GM23338 (cell line): ENCODE measurements around the gene NQO2. TPM values are rescaled to one million over a fixed set of nuclear protein-coding genes. Genes with fewer than 3 reads are reported as not detected.

Source experiments
- ATAC-seq: fragments of 200-7000 bp; cut with Tn5 transposase; 3 replicates; pipeline ENCODE4 v1.9.1; 2020
- DNase-seq: peaks from one replicate; pipeline ENCODE4 v3.0.0-alpha.2; 2015; ENCODE audit warnings: low spot score
- H2AFZ ChIP-seq: fragments of 200-600 bp; sonication (generic); 2 replicates; pipeline ENCODE4 v1.8.0; 2016; ENCODE audit warnings: antibody characterized with exemption, mild to moderate bottlenecking, moderate library complexity
- H3F3A ChIP-seq: fragments of 200-600 bp; sonication (generic); replicated peaks from 2 replicates; pipeline ENCODE4 v1.8.0; 2017; ENCODE audit warnings: antibody characterized with exemption, mixed run types, low read depth
- H3K27ac ChIP-seq: fragments of 200-600 bp; sonication (generic); 2 replicates; pipeline ENCODE4 v1.6.1; 2016; ENCODE audit warnings: low read depth
- H3K27me3 ChIP-seq: fragments of 200-600 bp; sonication (generic); 2 replicates; pipeline ENCODE4 v1.8.0; 2016; ENCODE audit warnings: mild to moderate bottlenecking, mixed run types, moderate library complexity; ENCODE audit not compliant: insufficient read depth
- H3K36me3 ChIP-seq: fragments of 200-600 bp; sonication (generic); 2 replicates; pipeline ENCODE4 v1.8.0; 2016; ENCODE audit warnings: mild to moderate bottlenecking; ENCODE audit not compliant: insufficient read depth
- H3K4me1 ChIP-seq: fragments of 200-600 bp; sonication (generic); 2 replicates; pipeline ENCODE4 v1.8.0; 2016; ENCODE audit warnings: mild to moderate bottlenecking, moderate library complexity; ENCODE audit not compliant: insufficient read depth
- H3K4me2 ChIP-seq: fragments of 200-600 bp; sonication (generic); 2 replicates; pipeline ENCODE4 v1.7.1; 2017; ENCODE audit warnings: mixed run types
- H3K4me3 ChIP-seq: fragments of 200-600 bp; sonication (generic); 2 replicates; pipeline ENCODE4 v1.6.1; 2016; ENCODE audit warnings: mixed run types
- H3K79me2 ChIP-seq: fragments of 200-600 bp; sonication (generic); replicated peaks from 2 replicates; pipeline ENCODE4 v1.8.0; 2017; ENCODE audit warnings: mild to moderate bottlenecking; ENCODE audit not compliant: insufficient read depth
- H3K9me2 ChIP-seq: fragments of 200-600 bp; sonication (generic); 2 replicates; pipeline ENCODE4 v1.8.0; 2017; ENCODE audit not compliant: insufficient read depth
- H4K20me1 ChIP-seq: fragments of 200-600 bp; sonication (generic); replicated peaks from 2 replicates; pipeline ENCODE4 v1.8.0; 2017; ENCODE audit warnings: mild to moderate bottlenecking; ENCODE audit not compliant: insufficient read depth
- H3K27ac Mint-ChIP-seq: 2 replicates; pipeline ENCODE4 v1.8.0; 2020; ENCODE audit warnings: inconsistent platforms, mild to moderate bottlenecking, moderate library complexity, mixed read lengths
- H3K27me3 Mint-ChIP-seq: 3 replicates; pipeline ENCODE4 v1.8.0; 2022; ENCODE audit warnings: low read depth, mild to moderate bottlenecking, moderate library complexity, mixed read lengths, inconsistent platforms; ENCODE audit not compliant: insufficient read depth, poor library complexity
- H3K36me3 Mint-ChIP-seq: 3 replicates; pipeline ENCODE4 v1.8.0; 2021; ENCODE audit warnings: low read depth, mild to moderate bottlenecking, inconsistent platforms, moderate library complexity, mixed read lengths
- H3K4me1 Mint-ChIP-seq: 3 replicates; pipeline ENCODE4 v1.8.0; 2020; ENCODE audit warnings: mild to moderate bottlenecking, inconsistent platforms, mixed read lengths
- H3K4me3 Mint-ChIP-seq: 3 replicates; pipeline ENCODE4 v1.8.0; 2021; ENCODE audit warnings: moderate library complexity, mild to moderate bottlenecking, inconsistent platforms, mixed read lengths
- H3K9me3 Mint-ChIP-seq: 3 replicates; pipeline ENCODE4 v1.8.0; 2020; ENCODE audit warnings: moderate library complexity, mild to moderate bottlenecking, inconsistent platforms, mixed read lengths
- EZH2 ChIP-seq: fragments of 200-600 bp; sonication (generic); IDR thresholded peaks from one replicate; pipeline ENCODE4 v1.8.0; 2017; ENCODE audit warnings: antibody characterized with exemption, mild to moderate bottlenecking, low read depth; ENCODE audit not compliant: unreplicated experiment
- EZH2phosphoT487 ChIP-seq: fragments of 200-600 bp; sonication (generic); IDR thresholded peaks from one replicate; pipeline ENCODE4 v1.8.1; 2018; ENCODE audit warnings: antibody characterized with exemption; ENCODE audit not compliant: unreplicated experiment
- NANOG ChIP-seq: IDR thresholded peaks from 2 replicates; pipeline ENCODE4 v1.6.1; 2016; ENCODE audit warnings: antibody characterized with exemption, borderline replicate concordance
- ZNF114 ChIP-seq: fragments of 250-450 bp; sonication (Bioruptor Pico); IDR thresholded peaks from 2 replicates; pipeline ENCODE4 v1.5.0; 2020; ENCODE audit warnings: mild to moderate bottlenecking, moderate library complexity
- polyA plus RNA-seq: library from polyadenylated mRNA; unstranded; fragments of >200 nt; fragmentation: Nextera tagmentation; extraction: Ambion mirVana; gene quantifications from 2 replicates; pipeline ENCODE4 v1.2.1, GENCODE V29; 2016
- total RNA-seq: library from RNA; depleted of rRNA; stranded (reverse); fragments of >200 nt; shearing (Covaris generic); gene quantifications from 2 replicates; pipeline ENCODE4 v1.2.3, GENCODE V29; 2014
- TF ChIP-seq, protein P1 (sequence below): IDR thresholded peaks from one replicate; pipeline ENCODE4 v1.6.1; 2018; ENCODE audit warnings: antibody characterized with exemption; ENCODE audit not compliant: unreplicated experiment
- TF ChIP-seq, protein P2 (sequence below): fragments of 250-450 bp; sonication (Bioruptor Pico); IDR thresholded peaks from 2 replicates; pipeline ENCODE4 v1.5.0; 2020; ENCODE audit warnings: mild to moderate bottlenecking, moderate library complexity

NQO2 gene
- total and polyA plus RNA-seq, 2 experiments from 2014 or later = 117 to 173 TPM

DNA sequence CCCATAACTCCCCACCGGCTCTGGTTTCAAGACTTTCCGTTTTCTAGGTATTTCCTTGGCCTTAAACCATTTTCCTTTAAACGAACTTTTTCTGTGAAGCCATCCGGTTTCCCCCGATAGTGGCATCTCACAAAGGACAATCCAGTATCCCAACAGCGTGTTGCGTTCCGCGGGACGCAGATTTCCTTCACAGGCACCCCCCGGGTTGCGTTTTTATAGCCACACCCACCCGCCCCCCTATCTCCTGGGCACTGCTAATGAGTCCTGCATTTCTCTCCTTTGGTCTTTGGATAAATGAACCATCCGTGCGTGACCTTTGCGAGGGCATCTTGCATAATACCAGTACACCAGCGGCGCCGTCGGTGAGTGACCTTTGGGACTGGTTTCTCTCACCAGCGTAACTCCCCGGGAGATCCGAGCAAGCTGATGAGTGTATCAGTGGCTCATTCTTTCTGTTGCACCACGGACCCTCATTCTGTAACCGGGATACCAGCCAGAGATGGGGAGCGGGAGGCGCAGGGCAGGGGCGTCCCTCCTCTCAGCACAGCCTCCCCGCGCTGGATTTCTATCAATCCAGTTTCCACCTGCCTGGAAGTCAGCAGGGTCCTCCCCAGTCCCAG is 586 bp upstream of the NQO2 start (continued):
- TF ChIP-seq, protein P1, sequence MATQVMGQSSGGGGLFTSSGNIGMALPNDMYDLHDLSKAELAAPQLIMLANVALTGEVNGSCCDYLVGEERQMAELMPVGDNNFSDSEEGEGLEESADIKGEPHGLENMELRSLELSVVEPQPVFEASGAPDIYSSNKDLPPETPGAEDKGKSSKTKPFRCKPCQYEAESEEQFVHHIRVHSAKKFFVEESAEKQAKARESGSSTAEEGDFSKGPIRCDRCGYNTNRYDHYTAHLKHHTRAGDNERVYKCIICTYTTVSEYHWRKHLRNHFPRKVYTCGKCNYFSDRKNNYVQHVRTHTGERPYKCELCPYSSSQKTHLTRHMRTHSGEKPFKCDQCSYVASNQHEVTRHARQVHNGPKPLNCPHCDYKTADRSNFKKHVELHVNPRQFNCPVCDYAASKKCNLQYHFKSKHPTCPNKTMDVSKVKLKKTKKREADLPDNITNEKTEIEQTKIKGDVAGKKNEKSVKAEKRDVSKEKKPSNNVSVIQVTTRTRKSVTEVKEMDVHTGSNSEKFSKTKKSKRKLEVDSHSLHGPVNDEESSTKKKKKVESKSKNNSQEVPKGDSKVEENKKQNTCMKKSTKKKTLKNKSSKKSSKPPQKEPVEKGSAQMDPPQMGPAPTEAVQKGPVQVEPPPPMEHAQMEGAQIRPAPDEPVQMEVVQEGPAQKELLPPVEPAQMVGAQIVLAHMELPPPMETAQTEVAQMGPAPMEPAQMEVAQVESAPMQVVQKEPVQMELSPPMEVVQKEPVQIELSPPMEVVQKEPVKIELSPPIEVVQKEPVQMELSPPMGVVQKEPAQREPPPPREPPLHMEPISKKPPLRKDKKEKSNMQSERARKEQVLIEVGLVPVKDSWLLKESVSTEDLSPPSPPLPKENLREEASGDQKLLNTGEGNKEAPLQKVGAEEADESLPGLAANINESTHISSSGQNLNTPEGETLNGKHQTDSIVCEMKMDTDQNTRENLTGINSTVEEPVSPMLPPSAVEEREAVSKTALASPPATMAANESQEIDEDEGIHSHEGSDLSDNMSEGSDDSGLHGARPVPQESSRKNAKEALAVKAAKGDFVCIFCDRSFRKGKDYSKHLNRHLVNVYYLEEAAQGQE = no peak
- no peak for TF ChIP-seq NANOG
- TF ChIP-seq EZH2phosphoT487 = no peak
- TF ChIP-seq ZNF114 (CRISPR knock-in tag) = no peak

DNA sequence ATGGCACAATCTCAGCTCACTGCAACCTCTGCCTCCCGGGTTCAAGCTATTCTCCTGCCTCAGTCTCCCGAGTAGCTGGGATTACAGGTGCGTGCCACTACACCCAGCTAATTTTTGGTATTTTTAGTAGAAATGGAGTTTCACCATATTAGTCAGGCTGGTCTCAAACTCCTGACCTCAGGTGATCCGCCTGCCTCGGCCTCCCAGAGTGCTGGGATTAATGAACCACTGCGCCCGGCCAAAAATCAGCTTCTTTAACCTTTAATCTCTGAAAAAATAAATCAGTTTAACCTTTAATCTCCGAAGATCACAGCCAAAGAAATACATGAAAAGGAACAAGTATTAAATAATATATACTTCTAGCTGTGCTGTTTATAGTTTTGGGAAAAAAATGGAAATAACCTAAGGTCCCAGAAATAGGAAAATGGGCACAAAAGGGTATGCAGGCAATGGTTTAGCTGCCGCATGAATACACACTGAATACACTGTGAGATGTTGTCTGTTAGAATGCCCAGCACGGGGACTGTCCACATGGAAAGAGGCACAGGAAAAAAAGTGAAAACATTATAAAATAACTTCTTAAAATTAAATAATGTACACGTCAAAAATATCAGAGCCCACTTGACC is 1.6 kb downstream of the NQO2 start:
- peaks cover 37% of the 10 kb centered on the region for H3K4me1 Mint-ChIP-seq
- peaks cover 49% of the 10 kb centered on the region for H3K36me3 Mint-ChIP-seq
- H3K9me2 ChIP-seq = no peaks in the 10 kb centered on the region
- peaks cover 28% of the 10 kb centered on the region for H3K79me2 ChIP-seq
- H4K20me1 ChIP-seq = no peaks in the 10 kb centered on the region; the same call in 1 of the 2 replicates
- H3K27me3 Mint-ChIP-seq = peaks cover 6% of the 10 kb centered on the region
- H3K27ac ChIP-seq = 0 out of 2 replicates have a peak overlapping the region, but pooled peaks have one; percentile 5
- H3K27ac Mint-ChIP-seq = peak overlapping the region; percentile 72; the same call in 1 of the 2 replicates
- H3K4me3 ChIP-seq = peak overlapping the region; percentile 95; the same call in 1 of the 2 replicates
- TF ChIP-seq EZH2 (no peak), ZNF114 (CRISPR knock-in tag) (no peak), EZH2phosphoT487 (no peak)
- TF ChIP-seq, protein P2, sequence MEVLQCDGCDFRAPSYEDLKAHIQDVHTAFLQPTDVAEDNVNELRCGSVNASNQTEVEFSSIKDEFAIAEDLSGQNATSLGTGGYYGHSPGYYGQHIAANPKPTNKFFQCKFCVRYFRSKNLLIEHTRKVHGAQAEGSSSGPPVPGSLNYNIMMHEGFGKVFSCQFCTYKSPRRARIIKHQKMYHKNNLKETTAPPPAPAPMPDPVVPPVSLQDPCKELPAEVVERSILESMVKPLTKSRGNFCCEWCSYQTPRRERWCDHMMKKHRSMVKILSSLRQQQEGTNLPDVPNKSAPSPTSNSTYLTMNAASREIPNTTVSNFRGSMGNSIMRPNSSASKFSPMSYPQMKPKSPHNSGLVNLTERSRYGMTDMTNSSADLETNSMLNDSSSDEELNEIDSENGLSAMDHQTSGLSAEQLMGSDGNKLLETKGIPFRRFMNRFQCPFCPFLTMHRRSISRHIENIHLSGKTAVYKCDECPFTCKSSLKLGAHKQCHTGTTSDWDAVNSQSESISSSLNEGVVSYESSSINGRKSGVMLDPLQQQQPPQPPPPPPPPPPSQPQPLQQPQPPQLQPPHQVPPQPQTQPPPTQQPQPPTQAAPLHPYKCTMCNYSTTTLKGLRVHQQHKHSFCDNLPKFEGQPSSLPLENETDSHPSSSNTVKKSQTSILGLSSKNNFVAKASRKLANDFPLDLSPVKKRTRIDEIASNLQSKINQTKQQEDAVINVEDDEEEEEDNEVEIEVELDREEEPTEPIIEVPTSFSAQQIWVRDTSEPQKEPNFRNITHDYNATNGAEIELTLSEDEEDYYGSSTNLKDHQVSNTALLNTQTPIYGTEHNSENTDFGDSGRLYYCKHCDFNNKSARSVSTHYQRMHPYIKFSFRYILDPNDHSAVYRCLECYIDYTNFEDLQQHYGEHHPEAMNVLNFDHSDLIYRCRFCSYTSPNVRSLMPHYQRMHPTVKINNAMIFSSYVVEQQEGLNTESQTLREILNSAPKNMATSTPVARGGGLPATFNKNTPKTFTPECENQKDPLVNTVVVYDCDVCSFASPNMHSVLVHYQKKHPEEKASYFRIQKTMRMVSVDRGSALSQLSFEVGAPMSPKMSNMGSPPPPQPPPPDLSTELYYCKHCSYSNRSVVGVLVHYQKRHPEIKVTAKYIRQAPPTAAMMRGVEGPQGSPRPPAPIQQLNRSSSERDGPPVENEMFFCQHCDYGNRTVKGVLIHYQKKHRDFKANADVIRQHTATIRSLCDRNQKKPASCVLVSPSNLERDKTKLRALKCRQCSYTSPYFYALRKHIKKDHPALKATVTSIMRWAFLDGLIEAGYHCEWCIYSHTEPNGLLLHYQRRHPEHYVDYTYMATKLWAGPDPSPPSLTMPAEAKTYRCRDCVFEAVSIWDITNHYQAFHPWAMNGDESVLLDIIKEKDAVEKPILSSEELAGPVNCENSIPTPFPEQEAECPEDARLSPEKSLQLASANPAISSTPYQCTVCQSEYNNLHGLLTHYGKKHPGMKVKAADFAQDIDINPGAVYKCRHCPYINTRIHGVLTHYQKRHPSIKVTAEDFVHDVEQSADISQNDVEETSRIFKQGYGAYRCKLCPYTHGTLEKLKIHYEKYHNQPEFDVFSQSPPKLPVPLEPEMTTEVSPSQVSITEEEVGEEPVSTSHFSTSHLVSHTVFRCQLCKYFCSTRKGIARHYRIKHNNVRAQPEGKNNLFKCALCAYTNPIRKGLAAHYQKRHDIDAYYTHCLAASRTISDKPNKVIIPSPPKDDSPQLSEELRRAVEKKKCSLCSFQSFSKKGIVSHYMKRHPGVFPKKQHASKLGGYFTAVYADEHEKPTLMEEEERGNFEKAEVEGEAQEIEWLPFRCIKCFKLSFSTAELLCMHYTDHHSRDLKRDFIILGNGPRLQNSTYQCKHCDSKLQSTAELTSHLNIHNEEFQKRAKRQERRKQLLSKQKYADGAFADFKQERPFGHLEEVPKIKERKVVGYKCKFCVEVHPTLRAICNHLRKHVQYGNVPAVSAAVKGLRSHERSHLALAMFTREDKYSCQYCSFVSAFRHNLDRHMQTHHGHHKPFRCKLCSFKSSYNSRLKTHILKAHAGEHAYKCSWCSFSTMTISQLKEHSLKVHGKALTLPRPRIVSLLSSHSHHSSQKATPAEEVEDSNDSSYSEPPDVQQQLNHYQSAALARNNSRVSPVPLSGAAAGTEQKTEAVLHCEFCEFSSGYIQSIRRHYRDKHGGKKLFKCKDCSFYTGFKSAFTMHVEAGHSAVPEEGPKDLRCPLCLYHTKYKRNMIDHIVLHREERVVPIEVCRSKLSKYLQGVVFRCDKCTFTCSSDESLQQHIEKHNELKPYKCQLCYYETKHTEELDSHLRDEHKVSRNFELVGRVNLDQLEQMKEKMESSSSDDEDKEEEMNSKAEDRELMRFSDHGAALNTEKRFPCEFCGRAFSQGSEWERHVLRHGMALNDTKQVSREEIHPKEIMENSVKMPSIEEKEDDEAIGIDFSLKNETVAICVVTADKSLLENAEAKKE (CRISPR knock-in tag) = no peak
- 0 out of 2 replicates have a peak, but pooled peaks cover 6% of the 10 kb centered on the region for H3K36me3 ChIP-seq
- no peak overlapping the region for H2AFZ ChIP-seq
- DNase-seq = no peak
- peak overlapping the region; percentile 97 for H3K4me2 ChIP-seq
- H3F3A ChIP-seq = 0 out of 2 replicates have a peak, but pooled peaks cover 6% of the 10 kb centered on the region
- H3K4me1 ChIP-seq = peaks cover 30% of the 10 kb centered on the region
- H3K4me3 Mint-ChIP-seq = peak overlapping the region; percentile 91
- no peak for ATAC-seq
- no peaks in the 10 kb centered on the region for H3K9me3 Mint-ChIP-seq
- 0 out of 2 replicates have a peak, but pooled peaks cover 5% of the 10 kb centered on the region for H3K27me3 ChIP-seq
